ENCODE data around the gene TFIP11.

TFIP11 gene

GRCh38 chr22:26462051-26462450 lies 50.2 kb downstream of the TFIP11 start:
- Histone ChIP-seq H3K36me3 (ENCODE audit: insufficient read depth, low read length) (peaks cover 73% of the 10 kb centered on the region), H3K4me3 (no peak overlapping the region), H3K9ac (ENCODE audit: insufficient read length) (no peak overlapping the region), H3K9me3 (ENCODE audit: low read depth, low read length) (no peaks in the 10 kb centered on the region), H3K27ac (no peak overlapping the region)
- TF ChIP-seq POLR2AphosphoS5 (IDR thresholded peaks at IDR 0.05; ENCODE audit: borderline replicate concordance, low read depth, low read length) (no peak), FOXP2 (optimal IDR thresholded peaks at IDR 0.05; ENCODE audit: control extremely low read depth, extremely low read length, insufficient read depth) (no peak), EZH2 (IDR thresholded peaks at IDR 0.05) (no peak)
- no peak for DNase-seq (ENCODE audit: low read depth, low spot score)

- Histone ChIP-seq H3K9me3 (ENCODE audit: low read depth, low read length) (no peaks in the 10 kb centered on the region), H3K4me3 (no peak overlapping the region), H3K9ac (ENCODE audit: insufficient read length) (no peak overlapping the region), H3K27ac (no peak overlapping the region), H3K36me3 (ENCODE audit: insufficient read depth, low read length) (peaks cover 66% of the 10 kb centered on the region)
- DNase-seq (ENCODE audit: low read depth, low spot score), result no peak
- TF ChIP-seq EZH2 (IDR thresholded peaks at IDR 0.05) (no peak), POLR2AphosphoS5 (IDR thresholded peaks at IDR 0.05; ENCODE audit: borderline replicate concordance, low read depth, low read length) (no peak), FOXP2 (optimal IDR thresholded peaks at IDR 0.05; ENCODE audit: control extremely low read depth, extremely low read length, insufficient read depth) (no peak)
Measured at GRCh38 chr22:26461188-26461810, 51.0 kb downstream of the TFIP11 start.

GRCh38 chr22:26460202-26460601 lies 52.1 kb downstream of the TFIP11 start:
- Histone ChIP-seq H3K4me3 (no peak overlapping the region), H3K9me3 (ENCODE audit: low read depth, low read length) (no peaks in the 10 kb centered on the region), H3K36me3 (ENCODE audit: insufficient read depth, low read length) (peaks cover 60% of the 10 kb centered on the region), H3K27ac (no peak overlapping the region), H3K9ac (ENCODE audit: insufficient read length) (no peak overlapping the region)
- DNase-seq (ENCODE audit: low read depth, low spot score), result no peak
- TF ChIP-seq POLR2AphosphoS5 (IDR thresholded peaks at IDR 0.05; ENCODE audit: borderline replicate concordance, low read depth, low read length) (no peak), EZH2 (IDR thresholded peaks at IDR 0.05) (no peak), FOXP2 (optimal IDR thresholded peaks at IDR 0.05; ENCODE audit: control extremely low read depth, extremely low read length, insufficient read depth) (no peak)

- Histone ChIP-seq H3K27ac (no peak overlapping the region), H3K4me3 (no peak overlapping the region), H3K9ac (ENCODE audit: insufficient read length) (no peak overlapping the region), H3K9me3 (ENCODE audit: low read depth, low read length) (no peaks in the 10 kb centered on the region), H3K36me3 (ENCODE audit: insufficient read depth, low read length) (peaks cover 50% of the 10 kb centered on the region)
- TF ChIP-seq POLR2AphosphoS5 (IDR thresholded peaks at IDR 0.05; ENCODE audit: borderline replicate concordance, low read depth, low read length) (no peak), FOXP2 (optimal IDR thresholded peaks at IDR 0.05; ENCODE audit: control extremely low read depth, extremely low read length, insufficient read depth) (no peak), EZH2 (IDR thresholded peaks at IDR 0.05) (no peak)
- DNase-seq (ENCODE audit: low read depth, low spot score), result no peak
Measured at GRCh38 chr22:26457661-26458272, 54.5 kb downstream of the TFIP11 start.

GRCh38 chr22:26453812-26454500 lies 58.3 kb downstream of the TFIP11 start:
- TF ChIP-seq FOXP2 (optimal IDR thresholded peaks at IDR 0.05; ENCODE audit: control extremely low read depth, extremely low read length, insufficient read depth) (no peak), POLR2AphosphoS5 (IDR thresholded peaks at IDR 0.05; ENCODE audit: borderline replicate concordance, low read depth, low read length) (no peak), EZH2 (IDR thresholded peaks at IDR 0.05) (no peak)
- H3K9me3 ChIP-seq (ENCODE audit: low read depth, low read length), result no peaks in the 10 kb centered on the region
- no peak overlapping the region for H3K27ac ChIP-seq
- H3K36me3 ChIP-seq (ENCODE audit: insufficient read depth, low read length), result peaks cover 44% of the 10 kb centered on the region
- H3K4me3 ChIP-seq, result no peak overlapping the region
- no peak overlapping the region for H3K9ac ChIP-seq (ENCODE audit: insufficient read length)
- no peak for DNase-seq (ENCODE audit: low read depth, low spot score)

- no peak for DNase-seq (ENCODE audit: low read depth, low spot score)
- Histone ChIP-seq H3K9ac (ENCODE audit: insufficient read length) (no peak overlapping the region), H3K4me3 (no peak overlapping the region), H3K9me3 (ENCODE audit: low read depth, low read length) (no peaks in the 10 kb centered on the region), H3K36me3 (ENCODE audit: insufficient read depth, low read length) (peaks cover 40% of the 10 kb centered on the region), H3K27ac (no peak overlapping the region)
- TF ChIP-seq FOXP2 (optimal IDR thresholded peaks at IDR 0.05; ENCODE audit: control extremely low read depth, extremely low read length, insufficient read depth) (no peak), EZH2 (IDR thresholded peaks at IDR 0.05) (no peak), POLR2AphosphoS5 (IDR thresholded peaks at IDR 0.05; ENCODE audit: borderline replicate concordance, low read depth, low read length) (no peak)
Measured at GRCh38 chr22:26453216-26453615, 59.1 kb downstream of the TFIP11 start.

- DNase-seq (ENCODE audit: low read depth, low spot score), result no peak
Measured at GRCh38 chr22:26452236-26453016, 59.8 kb downstream of the TFIP11 start.

More at GRCh38 chr22:26452236-26453016, 59.8 kb downstream of the TFIP11 start:
- TF ChIP-seq FOXP2 (optimal IDR thresholded peaks at IDR 0.05; ENCODE audit: control extremely low read depth, extremely low read length, insufficient read depth) (no peak), EZH2 (IDR thresholded peaks at IDR 0.05) (no peak), POLR2AphosphoS5 (IDR thresholded peaks at IDR 0.05; ENCODE audit: borderline replicate concordance, low read depth, low read length) (no peak)
- Histone ChIP-seq H3K9ac (ENCODE audit: insufficient read length) (no peak overlapping the region), H3K27ac (no peak overlapping the region), H3K4me3 (no peak overlapping the region), H3K36me3 (ENCODE audit: insufficient read depth, low read length) (peaks cover 32% of the 10 kb centered on the region), H3K9me3 (ENCODE audit: low read depth, low read length) (no peaks in the 10 kb centered on the region)

Data from SK-N-MC (cell line).